Jurkat, Clone E6-1 (cell line): ENCODE measurements around the gene TFE3.
A peak's percentile ranks its signal among the peaks of the same experiment; 100 is the strongest.

ENCODE experiments used
- DNase-seq: peaks from one replicate; pipeline ENCODE4 v3.0.0-alpha.2; 2011; ENCODE audit warnings: low read depth, low spot score
- H3K4me3 ChIP-seq: 2 replicates; pipeline ENCODE4 v1.5.1; 2011; ENCODE audit warnings: mild to moderate bottlenecking, low read length, control low read depth, moderate library complexity

Gene TFE3

GRCh38 chrX:49061916-49062315 lies 18.8 kb upstream of the TFE3 start:
- no peak for DNase-seq
- H3K4me3 ChIP-seq, result no peak overlapping the region

- DNase-seq, result no peak
- no peak overlapping the region for H3K4me3 ChIP-seq
These were observed 18.3 kb upstream of the TFE3 start for GRCh38 chrX:49061490-49061889.

DNA sequence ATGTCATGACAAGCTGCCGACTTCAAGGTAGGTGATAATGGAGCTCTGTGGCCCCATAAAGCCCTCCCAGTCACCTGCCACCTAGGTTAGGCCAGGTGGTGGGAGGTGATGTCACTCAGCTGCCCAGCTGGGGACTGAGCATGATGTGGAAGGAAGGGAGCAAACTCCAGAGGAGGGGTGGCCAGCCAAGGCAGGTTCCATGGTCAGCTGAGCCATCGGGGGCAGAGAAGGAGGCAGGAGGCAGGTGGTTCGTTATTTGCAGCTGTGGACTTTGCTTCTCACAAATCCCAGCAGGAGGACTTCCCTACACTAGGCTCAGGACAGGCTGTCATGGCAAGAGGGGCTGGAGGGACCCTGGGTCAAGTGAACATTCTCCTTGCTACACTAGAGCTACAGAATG lies 17.8 kb upstream of the TFE3 start:
- H3K4me3 ChIP-seq, result no peak overlapping the region
- no peak for DNase-seq

DNA sequence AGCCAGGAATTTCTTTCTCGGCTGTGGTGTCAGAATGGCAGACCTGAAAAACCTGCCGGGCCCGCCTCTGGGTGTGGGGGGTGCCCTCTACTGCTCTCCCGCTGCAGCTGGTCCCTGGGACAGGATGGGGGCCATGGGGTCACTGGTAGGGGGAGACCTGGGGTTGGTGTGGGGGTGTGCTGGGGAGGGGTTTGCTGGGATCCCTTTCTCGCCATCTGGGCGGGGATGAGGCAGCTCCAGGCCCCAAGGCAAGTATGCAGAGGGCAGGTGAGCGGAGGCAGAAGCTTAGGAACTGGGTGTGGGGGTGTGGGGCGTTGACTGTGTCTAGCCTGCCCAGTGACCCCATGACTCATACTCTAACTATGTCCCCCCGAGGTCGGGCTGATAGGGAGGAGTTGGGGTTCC lies 16.5 kb upstream of the TFE3 start:
- H3K4me3 ChIP-seq, result no peak overlapping the region
- no peak for DNase-seq

DNA sequence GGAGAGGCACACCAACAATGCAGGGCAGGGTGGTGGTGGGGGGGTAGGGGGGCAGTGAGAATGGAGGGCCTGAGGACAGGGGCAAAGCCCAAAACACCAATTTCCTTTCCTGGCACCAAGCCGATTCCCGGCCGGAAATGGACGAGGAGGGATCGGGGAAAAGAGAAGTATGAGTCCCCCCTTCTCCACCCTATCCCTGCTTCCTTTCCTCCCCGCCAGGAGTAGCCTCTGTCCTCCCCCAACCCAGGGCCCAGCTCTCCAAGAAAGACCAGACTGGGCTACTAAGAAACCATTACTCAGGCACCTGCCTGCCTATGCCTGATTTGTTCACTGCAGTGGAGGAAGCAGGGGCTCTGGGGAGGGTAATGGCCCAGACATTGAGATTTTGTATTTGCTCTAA lies 16.0 kb upstream of the TFE3 start:
- H3K4me3 ChIP-seq, result no peak overlapping the region
- no peak for DNase-seq

DNA sequence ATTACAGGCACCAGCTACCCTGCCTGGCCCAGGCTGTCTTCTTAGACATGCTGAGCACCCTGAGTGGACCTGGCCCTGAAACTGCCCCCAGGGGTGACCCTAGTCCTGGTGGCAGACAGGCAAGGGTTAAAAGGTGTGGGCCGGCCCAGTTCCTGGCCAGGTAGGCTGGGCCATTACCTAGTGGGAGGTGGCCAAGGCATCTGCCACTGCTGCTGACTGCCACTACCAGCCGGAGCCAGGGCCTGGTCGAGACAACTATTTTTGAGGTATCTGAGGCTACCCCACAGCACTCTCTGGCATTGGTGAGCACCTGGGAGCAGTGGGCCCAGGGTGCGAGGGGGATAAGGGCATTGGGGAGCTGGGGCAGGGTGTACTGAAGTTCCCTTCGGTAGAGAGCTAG lies 15.6 kb upstream of the TFE3 start, which contains the start of gene CCDC120:
Gene CCDC120, plus strand, starts transcription at position 206 of the 400 bp plus-strand sequence. CDS start 3,043 bp downstream, outside the sequence.
- no peak within 1 kb of the TSS for H3K4me3 ChIP-seq

GRCh38 chrX:49054073-49054762 lies 11.1 kb upstream of the TFE3 start:
- no peak for DNase-seq
- peak overlapping the region; percentile 61 for H3K4me3 ChIP-seq

More for the DNA sequence above, 15.6 kb upstream of the TFE3 start, which contains the start of gene CCDC120:
- DNase-seq, result no peak

GRCh38 chrX:49053223-49054072 lies 10.3 kb upstream of the TFE3 start:
- peak; percentile 64 for DNase-seq
- H3K4me3 ChIP-seq, result peak overlapping the region; percentile 61

DNA sequence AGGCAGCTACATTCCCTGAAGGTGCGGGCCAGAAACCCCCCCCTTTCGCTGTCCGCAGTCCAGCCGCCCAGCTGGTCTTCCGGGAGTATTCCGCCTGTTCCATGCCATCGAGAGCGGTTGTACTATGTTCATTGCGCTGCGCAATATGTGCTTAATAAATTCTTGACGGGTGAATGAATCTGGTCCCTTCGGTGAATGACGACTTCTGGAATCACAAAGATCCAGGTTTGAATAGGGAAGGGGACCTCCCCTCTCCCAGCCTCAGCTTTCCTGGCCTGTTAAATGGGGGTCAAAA lies 777 bp upstream of the TFE3 start:
- H3K4me3 ChIP-seq, result peak overlapping the region; percentile 38
- DNase-seq, result no peak

GRCh38 chrX:49042581-49043219 lies 457 bp downstream of the TFE3 start:
- DNase-seq, result no peak
- H3K4me3 ChIP-seq, result peak overlapping the region; percentile 57

DNA sequence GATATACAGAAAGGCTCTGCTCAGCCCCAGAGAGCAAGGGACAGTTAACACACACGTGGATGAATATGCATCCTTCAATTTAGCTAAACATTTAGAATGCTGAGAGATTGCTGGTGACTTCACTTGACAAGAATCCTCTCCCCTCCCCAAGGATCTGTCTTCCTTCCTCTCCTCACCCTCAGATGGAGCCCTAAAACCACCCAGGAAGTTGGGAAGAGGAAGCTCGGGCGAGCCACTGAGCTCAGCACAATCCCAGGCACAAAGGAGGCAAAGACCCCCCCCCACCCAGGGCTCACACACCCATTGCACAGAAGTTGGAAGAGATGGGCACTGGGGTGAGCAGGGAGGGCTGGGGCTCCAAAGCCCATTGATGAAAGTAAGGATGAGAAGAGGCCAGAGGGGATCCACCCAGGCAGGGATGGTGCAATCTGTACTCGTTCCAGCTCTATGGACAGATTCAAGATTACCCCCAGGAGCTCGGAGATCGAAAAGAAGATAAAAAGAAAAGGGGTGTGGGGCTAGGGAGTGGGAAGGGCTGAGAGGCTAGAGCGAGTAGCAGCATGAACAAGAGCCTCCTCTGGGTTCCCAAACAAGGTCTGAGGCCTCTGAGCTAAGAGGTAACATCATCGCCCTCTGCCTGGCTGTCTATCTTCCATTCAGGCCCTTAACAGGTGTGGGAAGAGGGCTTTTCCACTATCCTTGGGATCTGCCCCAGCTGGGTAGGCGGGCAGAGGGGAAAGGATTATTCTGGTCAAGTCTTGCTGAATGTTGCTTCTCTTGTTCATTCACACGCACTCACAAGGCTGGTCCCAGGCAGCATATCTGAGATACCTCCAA lies 1.2 kb downstream of the TFE3 start:
- DNase-seq, result no peak
- H3K4me3 ChIP-seq, result peak overlapping the region; percentile 57

DNA sequence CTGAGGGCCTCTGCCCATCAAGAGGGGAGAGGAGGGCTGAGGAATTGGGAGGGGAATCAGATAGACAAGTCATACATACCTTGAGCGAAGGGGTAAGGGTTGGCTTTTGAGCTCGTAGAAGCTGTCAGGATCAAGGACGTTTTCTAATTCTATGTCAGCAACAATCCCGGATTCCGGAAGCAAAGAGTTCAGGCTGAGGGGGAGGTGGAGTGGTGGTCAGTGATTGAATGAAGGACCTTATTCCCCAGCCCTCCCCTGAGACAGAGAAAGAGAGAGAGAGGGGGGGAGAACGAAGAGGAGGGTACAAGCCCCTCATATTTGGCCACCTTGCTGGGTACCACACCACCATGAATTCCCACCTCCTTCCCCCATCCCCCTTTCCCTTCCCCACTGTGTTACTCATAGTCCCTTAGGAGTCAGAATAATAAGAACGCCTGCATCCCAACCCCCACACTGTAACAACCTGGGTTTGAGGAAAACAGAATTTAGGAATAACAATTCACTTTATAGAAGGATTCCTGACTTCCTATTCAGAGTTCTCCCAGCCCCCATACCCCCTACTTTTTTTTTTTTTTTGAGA lies 2.7 kb downstream of the TFE3 start:
- no peak for DNase-seq
- no peak overlapping the region for H3K4me3 ChIP-seq

GRCh38 chrX:49039598-49040375 lies 3.4 kb downstream of the TFE3 start:
- peak overlapping the region; percentile 15; the same call in 1 of the 2 replicates for H3K4me3 ChIP-seq
- peak; percentile 60 for DNase-seq

DNA sequence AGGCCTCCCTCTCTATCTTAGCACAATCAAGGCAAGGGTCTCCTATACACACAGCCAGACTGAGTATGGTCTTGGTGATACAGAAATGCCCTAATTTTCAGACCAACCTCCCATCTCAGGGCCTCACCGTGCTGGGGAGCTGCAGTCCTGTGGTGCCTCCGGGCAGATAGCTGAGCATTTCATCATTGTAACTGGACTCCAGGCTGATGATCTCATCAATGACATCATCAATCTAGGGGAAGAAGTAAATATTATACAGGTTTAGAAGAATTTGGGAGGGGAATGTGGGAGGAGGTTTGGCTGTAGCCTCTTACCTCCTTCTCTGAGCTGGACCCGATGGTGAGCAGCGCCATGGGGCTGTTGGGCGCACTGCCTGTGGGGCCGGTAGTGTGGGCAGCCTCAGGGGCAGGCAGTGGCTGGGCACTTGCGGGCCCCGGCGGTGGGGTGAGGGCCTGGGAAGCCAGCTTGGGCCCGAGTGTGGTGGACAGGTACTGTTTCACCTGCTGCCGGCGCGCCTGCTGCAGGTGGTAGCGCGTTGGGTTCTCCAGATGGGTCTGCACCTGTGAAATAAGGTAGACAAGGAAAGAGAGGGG lies 5.2 kb downstream of the TFE3 start:
- H3K4me3 ChIP-seq, result no peak overlapping the region
- no peak for DNase-seq

- no peak overlapping the region for H3K4me3 ChIP-seq
- DNase-seq, result no peak
These were observed 12.9 kb downstream of the TFE3 start for GRCh38 chrX:49030283-49030682.

- H3K4me3 ChIP-seq, result no peak overlapping the region
- no peak for DNase-seq
These were observed 13.3 kb downstream of the TFE3 start for GRCh38 chrX:49029876-49030275.

DNA sequence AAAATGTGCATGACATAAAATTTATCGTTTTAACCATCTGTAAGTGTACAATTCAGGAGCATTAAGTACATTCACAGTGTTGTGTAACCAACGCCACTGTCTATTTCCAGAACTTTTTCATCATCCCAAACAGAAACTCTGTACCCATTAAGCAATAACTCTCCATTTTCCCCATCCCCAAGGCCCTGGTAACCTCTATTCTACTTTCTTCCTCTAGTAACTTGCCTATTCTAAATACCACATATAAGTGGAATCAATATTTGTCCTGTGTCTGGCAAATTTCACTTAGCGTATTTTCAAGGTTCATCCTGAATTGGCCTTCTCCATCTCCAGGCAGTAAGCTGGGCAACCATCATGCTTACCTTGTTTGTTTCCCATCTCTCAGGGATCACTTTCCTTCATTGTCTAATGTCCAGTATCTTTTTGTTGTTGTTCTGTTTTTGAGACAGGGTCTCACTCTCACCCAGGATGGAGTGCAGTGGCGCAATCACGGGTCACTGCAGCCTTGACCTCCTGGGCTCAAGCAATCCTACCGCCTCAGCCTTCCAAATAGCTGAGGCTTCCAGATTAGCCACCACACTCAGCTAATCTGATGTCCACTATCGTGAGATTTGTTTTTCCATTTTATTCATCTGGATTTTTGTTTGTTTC lies 23.4 kb downstream of the TFE3 start:
- no peak overlapping the region for H3K4me3 ChIP-seq
- DNase-seq, result no peak
